ENCODE measurements around the gene GNG7.

Gene GNG7

GRCh38 chr19:2548966-2549365 lies 153.5 kb downstream of the GNG7 start:
- Histone ChIP-seq H3K27ac (ENCODE audit: low read depth, low read length) (no peak overlapping the region), H3K4me2 (ENCODE audit: low read length) (no peak overlapping the region), H3K4me1 (ENCODE audit: control insufficient read depth, low read length) (peaks cover 37% of the 10 kb centered on the region), H3K79me2 (ENCODE audit: control insufficient read depth, low read length) (0 out of 2 replicates have a peak, but pooled peaks cover 2% of the 10 kb centered on the region), H4K20me1 (ENCODE audit: control insufficient read depth, insufficient read depth, low read depth, low read length) (no peaks in the 10 kb centered on the region), H3K27me3 (ENCODE audit: control insufficient read depth, low read length) (no peaks in the 10 kb centered on the region), H3K4me3 (ENCODE audit: low read length) (no peak overlapping the region), H3K9me2 (replicated peaks; ENCODE audit: control insufficient read depth, low read length) (no peaks in the 10 kb centered on the region), H3K9me3 (ENCODE audit: control insufficient read depth, insufficient read depth, low read length) (no peaks in the 10 kb centered on the region), H3K36me3 (ENCODE audit: control insufficient read depth, low read length) (no peaks in the 10 kb centered on the region), H3F3A (ENCODE audit: control insufficient read depth, insufficient read depth) (peaks cover 7% of the 10 kb centered on the region)
- TF ChIP-seq EZH2phosphoT487 (IDR thresholded peaks at IDR 0.05; ENCODE audit: borderline replicate concordance, low read length) (no peak), CTCF (IDR thresholded peaks at IDR 0.05; ENCODE audit: low read depth, low read length, poor library complexity, severe bottlenecking) (no peak)

- H3K27ac ChIP-seq (ENCODE audit: low read depth, low read length) = no peak overlapping the region
- H3K4me2 ChIP-seq (ENCODE audit: low read length) = no peak overlapping the region
These were observed 154.8 kb downstream of the GNG7 start for GRCh38 chr19:2547721-2548120.

GRCh38 chr19:2547033-2547680 lies 155.3 kb downstream of the GNG7 start:
- TF ChIP-seq CTCF (IDR thresholded peaks at IDR 0.05; ENCODE audit: low read depth, low read length, poor library complexity, severe bottlenecking) (no peak), EZH2phosphoT487 (IDR thresholded peaks at IDR 0.05; ENCODE audit: borderline replicate concordance, low read length) (no peak)
- no peaks in the 10 kb centered on the region for H3K9me3 ChIP-seq (ENCODE audit: control insufficient read depth, insufficient read depth, low read length)
- no peaks in the 10 kb centered on the region for H3K27me3 ChIP-seq (ENCODE audit: control insufficient read depth, low read length)
- H3K36me3 ChIP-seq (ENCODE audit: control insufficient read depth, low read length) = 0 out of 2 replicates have a peak, but pooled peaks cover 2% of the 10 kb centered on the region
- H3K4me2 ChIP-seq (ENCODE audit: low read length) = no peak overlapping the region
- no peak overlapping the region for H3K4me3 ChIP-seq (ENCODE audit: low read length)
- peaks cover 2% of the 10 kb centered on the region; the same call in 1 of the 2 replicates for H3F3A ChIP-seq (ENCODE audit: control insufficient read depth, insufficient read depth)
- H4K20me1 ChIP-seq (ENCODE audit: control insufficient read depth, insufficient read depth, low read depth, low read length) = no peaks in the 10 kb centered on the region
- H3K27ac ChIP-seq (ENCODE audit: low read depth, low read length) = no peak overlapping the region
- no peaks in the 10 kb centered on the region for H3K9me2 ChIP-seq (replicated peaks; ENCODE audit: control insufficient read depth, low read length)
- H3K79me2 ChIP-seq (ENCODE audit: control insufficient read depth, low read length) = 0 out of 2 replicates have a peak, but pooled peaks cover 2% of the 10 kb centered on the region
- peaks cover 46% of the 10 kb centered on the region for H3K4me1 ChIP-seq (ENCODE audit: control insufficient read depth, low read length)

More at GRCh38 chr19:2547721-2548120, 154.8 kb downstream of the GNG7 start:
- H3K9me2 ChIP-seq (replicated peaks; ENCODE audit: control insufficient read depth, low read length) = no peaks in the 10 kb centered on the region
- H3F3A ChIP-seq (ENCODE audit: control insufficient read depth, insufficient read depth) = peaks cover 2% of the 10 kb centered on the region; the same call in 1 of the 2 replicates
- H3K9me3 ChIP-seq (ENCODE audit: control insufficient read depth, insufficient read depth, low read length) = no peaks in the 10 kb centered on the region
- H4K20me1 ChIP-seq (ENCODE audit: control insufficient read depth, insufficient read depth, low read depth, low read length) = no peaks in the 10 kb centered on the region
- TF ChIP-seq CTCF (IDR thresholded peaks at IDR 0.05; ENCODE audit: low read depth, low read length, poor library complexity, severe bottlenecking) = no peak
- no peaks in the 10 kb centered on the region for H3K27me3 ChIP-seq (ENCODE audit: control insufficient read depth, low read length)
- no peak overlapping the region for H3K4me3 ChIP-seq (ENCODE audit: low read length)
- H3K4me1 ChIP-seq (ENCODE audit: control insufficient read depth, low read length) = peaks cover 42% of the 10 kb centered on the region
- 0 out of 2 replicates have a peak, but pooled peaks cover 2% of the 10 kb centered on the region for H3K79me2 ChIP-seq (ENCODE audit: control insufficient read depth, low read length)
- no peaks in the 10 kb centered on the region for H3K36me3 ChIP-seq (ENCODE audit: control insufficient read depth, low read length)

Data from DOHH2 (cell line).